CD14-positive monocyte (primary cell): ENCODE measurements around the gene MADD. TPM values are rescaled to one million over a fixed set of nuclear protein-coding genes. Genes with fewer than 3 reads are reported as not detected.
A peak's percentile ranks its signal among the peaks of the same experiment; 100 is the strongest.

Experiments
- DNase-seq, 3 donors: peaks; one replicate each; pipeline ENCODE4 v3.0.0-alpha.2; 2011 to 2022
- H2AFZ ChIP-seq: 2 replicates; pipeline ENCODE4 v1.6.0; 2012; ENCODE audit warnings: mild to moderate bottlenecking, low read depth, low read length, inconsistent platforms; ENCODE audit not compliant: insufficient read depth, poor library complexity, severe bottlenecking
- H3K27ac ChIP-seq, 2 donors: 1 replicate in 1 of 2; 2 replicates in 1 of 2; pipeline ENCODE4 v1.5.1; 2012 to 2013; ENCODE audit warnings: low read length in 2 of 2, control low read depth in 1 of 2, inconsistent platforms in 1 of 2, low read depth in 1 of 2, mild to moderate bottlenecking in 1 of 2
- H3K27me3 ChIP-seq, 2 donors: one replicate each; pipeline versions ENCODE4 v1.6.0 to v1.6.1; 2011 to 2013; ENCODE audit warnings: low read length in 2 of 2; ENCODE audit not compliant: control insufficient read depth in 2 of 2, insufficient read depth in 2 of 2
- H3K36me3 ChIP-seq, 2 donors: replicated peaks in 1 of 2; 1 replicate in 1 of 2; 2 replicates in 1 of 2; pipeline versions ENCODE4 v1.5.1 to v1.6.1; 2012 to 2013; ENCODE audit warnings: low read length in 2 of 2, control low read depth in 1 of 2, inconsistent platforms in 1 of 2, mild to moderate bottlenecking in 1 of 2; ENCODE audit not compliant: insufficient read depth in 2 of 2, control insufficient read depth in 1 of 2
- H3K4me1 ChIP-seq, 2 donors: 1 replicate in 1 of 2; 2 replicates in 1 of 2; pipeline versions ENCODE4 v1.5.1 to v1.6.1; 2012 to 2013; ENCODE audit warnings: low read length in 2 of 2, control low read depth in 1 of 2, inconsistent platforms in 1 of 2, mild to moderate bottlenecking in 1 of 2, moderate library complexity in 1 of 2; ENCODE audit not compliant: insufficient read depth in 2 of 2, control insufficient read depth in 1 of 2
- H3K4me2 ChIP-seq: replicated peaks from 2 replicates; pipeline ENCODE3; 2012; ENCODE audit warnings: low read length, moderate library complexity, mild to moderate bottlenecking; ENCODE audit not compliant: poor library complexity, severe bottlenecking; ENCODE audit errors: extremely low read depth
- H3K4me3 ChIP-seq, 3 experiments: fragments of 200-600 bp in 1 of 3; sonication (generic) in 1 of 3; replicated peaks in 1 of 3; 1 replicate in 2 of 3; 2 replicates in 1 of 3; pipeline ENCODE4 v1.5.1; 2011 to 2013; ENCODE audit warnings: low read length in 3 of 3, mild to moderate bottlenecking in 3 of 3, control low read depth in 2 of 3, low read depth in 2 of 3, inconsistent platforms in 1 of 3, moderate library complexity in 1 of 3
- H3K79me2 ChIP-seq: 2 replicates; pipeline ENCODE4 v1.6.0; 2012; ENCODE audit warnings: mild to moderate bottlenecking, control low read depth, inconsistent platforms, low read length, moderate library complexity; ENCODE audit not compliant: insufficient read depth
- H3K9ac ChIP-seq: 2 replicates; pipeline ENCODE4 v1.6.0; 2017; ENCODE audit warnings: low read length, mild to moderate bottlenecking; ENCODE audit not compliant: insufficient read depth, poor library complexity, severe bottlenecking
- H3K9me3 ChIP-seq, 2 donors: replicated peaks in 1 of 2; 1 replicate in 1 of 2; 2 replicates in 1 of 2; pipeline versions ENCODE4 v1.5.1 to v1.6.1; 2012 to 2013; ENCODE audit warnings: low read length in 2 of 2, control low read depth in 1 of 2; ENCODE audit not compliant: control insufficient read depth in 1 of 2, insufficient read depth in 1 of 2
- H4K20me1 ChIP-seq: 2 replicates; pipeline ENCODE4 v1.6.0; 2012; ENCODE audit warnings: mild to moderate bottlenecking, low read length, control low read depth, moderate library complexity; ENCODE audit not compliant: insufficient read depth
- H3K27ac Mint-ChIP-seq, 7 donors: one replicate each; pipeline ENCODE4 v1.8.0; 2020; ENCODE audit warnings: mild to moderate bottlenecking in 7 of 7, mixed read lengths in 7 of 7, moderate library complexity in 6 of 7, inconsistent platforms in 2 of 7
- H3K27me3 Mint-ChIP-seq, 3 donors: one replicate each; pipeline ENCODE4 v1.8.0; 2021 to 2022; ENCODE audit warnings: low read depth in 3 of 3, mild to moderate bottlenecking in 3 of 3, mixed read lengths in 3 of 3, moderate library complexity in 3 of 3, inconsistent platforms in 1 of 3
- H3K36me3 Mint-ChIP-seq, 2 donors: one replicate each; pipeline ENCODE4 v1.8.0; 2020; ENCODE audit warnings: mixed read lengths in 2 of 2, inconsistent platforms in 1 of 2, mild to moderate bottlenecking in 1 of 2
- H3K4me1 Mint-ChIP-seq: one replicate; pipeline ENCODE4 v1.8.0; 2020; ENCODE audit warnings: mild to moderate bottlenecking, mixed read lengths
- H3K4me3 Mint-ChIP-seq, 2 donors: one replicate each; pipeline ENCODE4 v1.8.0; 2020; ENCODE audit warnings: mild to moderate bottlenecking in 2 of 2, mixed read lengths in 2 of 2, moderate library complexity in 1 of 2
- H3K9me3 Mint-ChIP-seq, 7 donors: one replicate each; pipeline ENCODE4 v1.8.0; 2020 to 2022; ENCODE audit warnings: mixed read lengths in 7 of 7, mild to moderate bottlenecking in 6 of 7, moderate library complexity in 6 of 7, inconsistent platforms in 2 of 7
- CTCF ChIP-seq: fragments of 200-600 bp; IDR thresholded peaks from one replicate; pipeline ENCODE4 v1.8.0; 2022; ENCODE audit warnings: antibody characterized with exemption, mild to moderate bottlenecking
- WGBS: methylation state at CpG from one replicate; pipeline ENCODE4 v1.1.5; 2013; ENCODE audit warnings: missing lambda C conversion rate; ENCODE audit not compliant: insufficient coverage; 5-methylcytosine and 5-hydroxymethylcytosine counted together
- intact Hi-C, 2 donors: fragments of 100-400 bp; cut with micrococcal nuclease; formaldehyde crosslinking; loops; one replicate each; pipeline versions ENCODE4 v1.15.0 to v1.15.1; 2023
- polyA plus RNA-seq, 3 donors: library from polyadenylated mRNA; depleted of rRNA in 1 of 3; unstranded in 2 of 3; stranded (reverse) in 1 of 3; fragments of 300-500 nt in 2 of 3; fragments of >200 nt in 1 of 3; fragmentation: Illumina TruSeq in 2 of 3; gene quantifications; 1 replicate in 2 of 3; 2 replicates in 1 of 3; pipeline ENCODE4 v1.2.3, GENCODE V29; 2012 to 2021

Gene MADD
- polyA plus RNA-seq, 3 donors, result 6.4 to 58.1 (median 12.2) TPM

- peaks cover 87 to 99% of the 10 kb centered on the region in 2 donors for H3K36me3 Mint-ChIP-seq
- Histone ChIP-seq H3K36me3 (peaks cover 90 to 100% of the 10 kb centered on the region in 2 donors), H3K79me2 (peaks cover 10% of the 10 kb centered on the region), H3K9ac (no peak overlapping the region), H3K27me3 (no peaks in the 10 kb centered on the region), H3K9me3 (peaks cover 0 to 4% of the 10 kb centered on the region in 2 donors), H3K4me2 (no peak overlapping the region), H3K27ac (peak overlapping the region in 1 of 2 donors; percentile 8), H2AFZ (no peak overlapping the region), H4K20me1 (peaks cover 51% of the 10 kb centered on the region), H3K4me3 (no peak overlapping the region), H3K4me1 (no peaks in the 10 kb centered on the region)
- no peak overlapping the region for H3K4me3 Mint-ChIP-seq
- H3K27ac Mint-ChIP-seq, result peak overlapping the region in 1 of 7 donors; percentile 16
- intact Hi-C loops, result loop anchor here in 1 of 2 donors (10.0 kb wide), 2 partner anchors 309 to 439 kb away; no protein-coding TSS in a partner anchor
- TF ChIP-seq CTCF, result no peak
- DNase-seq, result no peak
- WGBS, result 100% methylated on average over 2 of the region's 3 CpGs
- no peaks in the 10 kb centered on the region for H3K4me1 Mint-ChIP-seq
- peaks cover 8 to 14% (median 10%) of the 10 kb centered on the region in 7 donors for H3K9me3 Mint-ChIP-seq
- peaks cover 0 to 6% (median 2%) of the 10 kb centered on the region in 3 donors for H3K27me3 Mint-ChIP-seq
Observed at GRCh38 chr11:47305734-47306483, 36.0 kb downstream of the MADD start.

- Mint-ChIP-seq H3K27ac (peak overlapping the region in 1 of 7 donors; percentile 33), H3K36me3 (peaks cover 88 to 99% of the 10 kb centered on the region in 2 donors), H3K4me3 (no peak overlapping the region), H3K27me3 (peaks cover 0 to 6% (median 2%) of the 10 kb centered on the region in 3 donors), H3K4me1 (no peaks in the 10 kb centered on the region), H3K9me3 (peaks cover 8 to 14% (median 10%) of the 10 kb centered on the region in 7 donors)
- Histone ChIP-seq H2AFZ (no peak overlapping the region), H3K9ac (no peak overlapping the region), H3K79me2 (peaks cover 10% of the 10 kb centered on the region), H3K4me1 (no peaks in the 10 kb centered on the region), H3K27me3 (no peaks in the 10 kb centered on the region), H4K20me1 (peaks cover 48% of the 10 kb centered on the region), H3K27ac (no peak overlapping the region), H3K9me3 (peaks cover 0 to 4% of the 10 kb centered on the region in 2 donors), H3K36me3 (peaks cover 94 to 100% of the 10 kb centered on the region in 2 donors), H3K4me3 (no peak overlapping the region), H3K4me2 (no peak overlapping the region)
- intact Hi-C loops, result loop anchor here in 1 of 2 donors (10.0 kb wide), 2 partner anchors 308 to 438 kb away; no protein-coding TSS in a partner anchor
- DNase-seq, result no peak
- no CpG with 5 or more reads among the region's 1 CpG for WGBS
- no peak for TF ChIP-seq CTCF
Observed at GRCh38 chr11:47306484-47306844, 36.5 kb downstream of the MADD start.
